Spleen (tissue), 7 donors: ENCODE measurements around the gene CMC4.
A peak's percentile ranks its signal among the peaks of the same experiment; 100 is the strongest.

ENCODE experiments used
- CTCF ChIP-seq, 11 experiments: fragments of 200-600 bp in 7 of 11; fragments of 450-650 bp in 4 of 11; sonication (generic) in 4 of 11; IDR thresholded peaks in 8 of 11; conservative IDR thresholded peaks in 3 of 11; 1 replicate in 7 of 11; 2 replicates in 4 of 11; pipeline versions ENCODE4 v1.4.0 to v1.8.0; 2016 to 2021; ENCODE audit warnings: antibody characterized with exemption in 11 of 11, inconsistent platforms in 4 of 11, mild to moderate bottlenecking in 1 of 11
- POLR2A ChIP-seq, 3 donors: fragments of 450-650 bp; IDR thresholded peaks; one replicate each; pipeline ENCODE4 v1.5.1; 2017; ENCODE audit warnings: antibody characterized with exemption in 3 of 3, mild to moderate bottlenecking in 1 of 3
- POLR2AphosphoS5 ChIP-seq, 3 donors: sonication (generic); formaldehyde crosslinking; IDR thresholded peaks; one replicate each; pipeline ENCODE4 v1.5.1; 2017; ENCODE audit warnings: antibody characterized with exemption in 3 of 3
- donor health status: DM: no; HTN: no; CAD: no; lungs with moderate emphysema.
- donor health status: DM: no; HTN: no; CAD: no.
- donor health status: DM: no; HTN: no; CAD: no.

GRCh38 chrX:155094468-155095061 lies 23.6 kb upstream of the CMC4 start:
- TF ChIP-seq CTCF (IDR thresholded peaks at IDR 0.05 in 8 of 11, conservative IDR thresholded peaks at IDR 0.05 in 3 of 11) (peak; percentile 13 to 62 (median 43)), POLR2A (IDR thresholded peaks at IDR 0.05) (no peak), POLR2AphosphoS5 (IDR thresholded peaks at IDR 0.05) (no peak)
